Upper lobe of left lung (tissue), 6 donors: ENCODE results near the gene PTPRR. TPM values are rescaled to one million over a fixed set of nuclear protein-coding genes. Genes with fewer than 3 reads are reported as not detected.

Experiments
- ATAC-seq, 2 donors: fragments of 200-7000 bp; cut with Tn5 transposase; one replicate each; pipeline ENCODE4 v1.9.1; 2022; ENCODE audit warnings: mild to moderate bottlenecking in 2 of 2, moderate library complexity in 2 of 2; ENCODE audit not compliant: low FRiP score in 2 of 2
- DNase-seq, 2 donors: peaks; one replicate each; pipeline ENCODE4 v3.0.0-alpha.2; 2019 to 2020
- H3K27ac ChIP-seq, 4 donors: fragments of 200-600 bp; sonication (generic); one replicate each; pipeline ENCODE4 v1.5.1; 2016 to 2019
- H3K27me3 ChIP-seq, 4 donors: fragments of 200-600 bp; sonication (generic); one replicate each; pipeline ENCODE4 v1.5.1; 2017 to 2019
- H3K36me3 ChIP-seq, 4 donors: fragments of 200-600 bp; sonication (generic); one replicate each; pipeline ENCODE4 v1.5.1; 2016 to 2019
- H3K4me1 ChIP-seq, 4 donors: fragments of 200-600 bp; sonication (generic); one replicate each; pipeline ENCODE4 v1.5.1; 2018 to 2019
- H3K4me3 ChIP-seq, 4 donors: fragments of 200-600 bp; sonication (generic); one replicate each; pipeline ENCODE4 v1.5.1; 2017 to 2019; ENCODE audit warnings: mild to moderate bottlenecking in 2 of 4, moderate library complexity in 1 of 4
- H3K9me3 ChIP-seq, 4 donors: fragments of 200-600 bp; sonication (generic); one replicate each; pipeline ENCODE4 v1.5.1; 2018 to 2019
- EP300 ChIP-seq, 4 donors: sonication (generic); formaldehyde crosslinking; IDR thresholded peaks; one replicate each; pipeline ENCODE4 v1.5.1; 2017; ENCODE audit warnings: antibody characterized with exemption in 4 of 4, control low read depth in 2 of 4
- POLR2A ChIP-seq, 4 donors: fragments of 450-650 bp; IDR thresholded peaks; one replicate each; pipeline ENCODE4 v1.5.1; 2016 to 2017; ENCODE audit warnings: antibody characterized with exemption in 4 of 4, mild to moderate bottlenecking in 2 of 4
- POLR2AphosphoS5 ChIP-seq, 2 donors: sonication (generic); formaldehyde crosslinking; IDR thresholded peaks; one replicate each; pipeline ENCODE4 v1.5.1; 2017; ENCODE audit warnings: antibody characterized with exemption in 2 of 2
- WGBS, 2 donors: methylation state at CpG; one replicate each; pipeline ENCODE4 v1.1.5; 2017 to 2018; 5-methylcytosine and 5-hydroxymethylcytosine counted together
- total RNA-seq, 6 donors: library from RNA; depleted of rRNA in 4 of 6; stranded (reverse); fragments of >200 nt in 4 of 6; gene quantifications; one replicate each; pipeline versions ENCODE4 v1.1.0 to v1.2.1, GENCODE V29; 2016 to 2021
- TF ChIP-seq, protein P1 (sequence below), 6 experiments: fragments of 450-650 bp in 4 of 6; fragments of 200-600 bp in 2 of 6; sonication (generic) in 2 of 6; IDR thresholded peaks; one replicate each; pipeline ENCODE4 v1.5.1; 2016 to 2019; ENCODE audit warnings: antibody characterized with exemption in 6 of 6
- donor health status: DM: no; HTN: no; CAD: no; lungs with moderate emphysema.
- donor health status: DM: no; HTN: yes; CAD: no; lungs with severe emphysema.

PTPRR gene
- total RNA-seq, 6 donors from 2014 or later: 0.30 to 2.7 (median 0.79) TPM; not detected in 1

DNA sequence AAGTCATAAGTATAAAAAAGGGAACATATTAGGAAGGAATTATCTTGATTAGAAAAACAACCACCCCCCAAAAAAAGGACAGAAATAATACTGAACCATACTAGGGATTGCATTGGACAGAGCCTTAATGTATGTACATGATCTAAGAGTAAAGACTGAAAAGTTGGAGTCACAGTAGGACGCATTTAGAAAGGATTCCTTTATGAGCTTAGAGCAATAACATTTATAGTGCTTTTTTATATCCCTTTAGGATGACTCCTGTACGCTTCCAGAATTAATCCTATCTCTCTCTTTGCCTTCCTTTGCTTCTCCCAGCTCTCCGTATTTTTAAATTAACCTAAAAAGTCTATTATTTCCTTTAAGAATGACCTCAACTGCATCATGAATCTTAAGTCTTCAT, 75.3 kb downstream of the PTPRR start:
- no peaks in the 10 kb centered on the region for H3K9me3 ChIP-seq
- no peak for DNase-seq
- TF ChIP-seq, protein P1, sequence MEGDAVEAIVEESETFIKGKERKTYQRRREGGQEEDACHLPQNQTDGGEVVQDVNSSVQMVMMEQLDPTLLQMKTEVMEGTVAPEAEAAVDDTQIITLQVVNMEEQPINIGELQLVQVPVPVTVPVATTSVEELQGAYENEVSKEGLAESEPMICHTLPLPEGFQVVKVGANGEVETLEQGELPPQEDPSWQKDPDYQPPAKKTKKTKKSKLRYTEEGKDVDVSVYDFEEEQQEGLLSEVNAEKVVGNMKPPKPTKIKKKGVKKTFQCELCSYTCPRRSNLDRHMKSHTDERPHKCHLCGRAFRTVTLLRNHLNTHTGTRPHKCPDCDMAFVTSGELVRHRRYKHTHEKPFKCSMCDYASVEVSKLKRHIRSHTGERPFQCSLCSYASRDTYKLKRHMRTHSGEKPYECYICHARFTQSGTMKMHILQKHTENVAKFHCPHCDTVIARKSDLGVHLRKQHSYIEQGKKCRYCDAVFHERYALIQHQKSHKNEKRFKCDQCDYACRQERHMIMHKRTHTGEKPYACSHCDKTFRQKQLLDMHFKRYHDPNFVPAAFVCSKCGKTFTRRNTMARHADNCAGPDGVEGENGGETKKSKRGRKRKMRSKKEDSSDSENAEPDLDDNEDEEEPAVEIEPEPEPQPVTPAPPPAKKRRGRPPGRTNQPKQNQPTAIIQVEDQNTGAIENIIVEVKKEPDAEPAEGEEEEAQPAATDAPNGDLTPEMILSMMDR (IDR thresholded peaks at IDR 0.05): no peak
- TF ChIP-seq POLR2AphosphoS5 (IDR thresholded peaks at IDR 0.05): no peak
- no peak for TF ChIP-seq POLR2A (IDR thresholded peaks at IDR 0.05)
- no peak for TF ChIP-seq EP300 (IDR thresholded peaks at IDR 0.05)
- no peaks in the 10 kb centered on the region for H3K27me3 ChIP-seq
- H3K27ac ChIP-seq: no peak overlapping the region
- no peak overlapping the region for H3K4me3 ChIP-seq
- no peak for ATAC-seq
- 92 to 93% methylated on average over 3 of the region's 3 CpGs for WGBS, 2 donors
- H3K4me1 ChIP-seq: peaks cover 0 to 7% (median 0%) of the 10 kb centered on the region in 4 donors
- no peaks in the 10 kb centered on the region for H3K36me3 ChIP-seq

DNA sequence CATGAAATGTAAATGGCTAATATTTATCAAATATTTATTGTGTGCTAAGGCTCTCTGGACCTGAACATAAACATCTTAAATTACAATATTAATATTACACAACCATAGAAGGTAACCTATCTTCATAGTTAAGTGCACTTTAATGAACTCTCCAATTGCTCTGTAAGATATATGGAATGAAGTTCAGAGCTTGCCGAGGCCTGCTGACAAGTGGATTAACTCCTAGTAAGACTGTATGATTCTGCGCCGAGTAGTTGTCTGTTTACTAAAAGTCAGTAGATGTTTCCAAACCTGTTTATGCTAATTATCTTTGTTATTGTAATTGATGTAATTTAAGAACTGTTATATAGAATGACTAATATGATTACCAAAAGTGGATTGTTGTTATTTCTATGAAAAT, 77.2 kb downstream of the PTPRR start:
- DNase-seq: no peak
- no peak overlapping the region for H3K4me3 ChIP-seq
- no peaks in the 10 kb centered on the region for H3K4me1 ChIP-seq
- no peaks in the 10 kb centered on the region for H3K9me3 ChIP-seq
- TF ChIP-seq POLR2A (IDR thresholded peaks at IDR 0.05) (no peak), POLR2AphosphoS5 (IDR thresholded peaks at IDR 0.05) (no peak), EP300 (IDR thresholded peaks at IDR 0.05) (no peak)
- TF ChIP-seq, protein P1 (IDR thresholded peaks at IDR 0.05): no peak
- no peaks in the 10 kb centered on the region for H3K27me3 ChIP-seq
- ATAC-seq: no peak
- WGBS, 2 donors: 64 to 77% methylated on average over 3 of the region's 3 CpGs
- no peak overlapping the region for H3K27ac ChIP-seq
- H3K36me3 ChIP-seq: no peaks in the 10 kb centered on the region

DNA sequence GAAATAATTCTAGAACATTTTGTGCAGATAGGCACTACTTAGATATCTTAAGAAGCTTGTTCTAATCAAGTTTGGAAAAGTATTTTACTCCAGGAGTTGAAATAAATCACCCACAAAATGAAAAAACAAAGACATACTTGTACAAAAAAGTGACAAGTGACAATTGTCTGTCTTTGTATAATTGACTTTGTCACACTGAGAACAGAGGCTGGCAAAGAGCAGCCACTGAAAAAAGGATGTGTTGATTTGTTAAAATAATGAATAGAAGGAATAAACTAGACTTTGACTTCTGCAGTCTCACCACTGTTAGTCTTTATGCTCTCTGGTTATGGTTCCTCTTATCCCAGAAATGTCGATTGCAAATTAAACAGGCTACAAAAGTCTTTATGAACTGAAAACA, 77.6 kb downstream of the PTPRR start:
- 73 to 77% methylated on average over 1 of the region's 1 CpG for WGBS, 2 donors
- Histone ChIP-seq H3K36me3 (no peaks in the 10 kb centered on the region), H3K4me3 (no peak overlapping the region), H3K27me3 (no peaks in the 10 kb centered on the region), H3K4me1 (no peaks in the 10 kb centered on the region), H3K27ac (no peak overlapping the region), H3K9me3 (no peaks in the 10 kb centered on the region)
- ATAC-seq (no peak), DNase-seq (no peak)
- TF ChIP-seq POLR2AphosphoS5 (IDR thresholded peaks at IDR 0.05): no peak
- TF ChIP-seq, protein P1 (IDR thresholded peaks at IDR 0.05): no peak
- TF ChIP-seq POLR2A (IDR thresholded peaks at IDR 0.05): no peak
- no peak for TF ChIP-seq EP300 (IDR thresholded peaks at IDR 0.05)

DNA sequence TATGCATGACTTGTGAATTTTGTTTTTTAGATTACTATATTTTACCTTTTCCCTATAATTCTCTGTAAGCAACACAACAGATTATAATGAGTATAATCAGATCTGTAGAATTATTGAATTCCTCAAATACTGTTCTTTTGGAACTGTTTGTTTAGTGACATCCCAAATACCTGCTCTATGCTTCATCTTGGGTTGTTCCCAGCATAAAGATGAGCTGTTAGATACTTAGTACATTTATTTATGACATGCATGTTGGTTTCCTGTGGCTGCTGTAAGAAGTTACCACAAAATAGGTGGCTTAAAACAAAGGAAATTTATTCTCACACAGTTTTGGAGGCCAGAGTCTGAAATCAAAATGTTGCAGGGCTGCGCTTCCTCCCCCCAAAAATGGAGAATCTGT, 78.4 kb downstream of the PTPRR start:
- TF ChIP-seq POLR2AphosphoS5 (IDR thresholded peaks at IDR 0.05): no peak
- TF ChIP-seq, protein P1 (IDR thresholded peaks at IDR 0.05): no peak
- TF ChIP-seq EP300 (IDR thresholded peaks at IDR 0.05): no peak
- no peak for TF ChIP-seq POLR2A (IDR thresholded peaks at IDR 0.05)

DNA sequence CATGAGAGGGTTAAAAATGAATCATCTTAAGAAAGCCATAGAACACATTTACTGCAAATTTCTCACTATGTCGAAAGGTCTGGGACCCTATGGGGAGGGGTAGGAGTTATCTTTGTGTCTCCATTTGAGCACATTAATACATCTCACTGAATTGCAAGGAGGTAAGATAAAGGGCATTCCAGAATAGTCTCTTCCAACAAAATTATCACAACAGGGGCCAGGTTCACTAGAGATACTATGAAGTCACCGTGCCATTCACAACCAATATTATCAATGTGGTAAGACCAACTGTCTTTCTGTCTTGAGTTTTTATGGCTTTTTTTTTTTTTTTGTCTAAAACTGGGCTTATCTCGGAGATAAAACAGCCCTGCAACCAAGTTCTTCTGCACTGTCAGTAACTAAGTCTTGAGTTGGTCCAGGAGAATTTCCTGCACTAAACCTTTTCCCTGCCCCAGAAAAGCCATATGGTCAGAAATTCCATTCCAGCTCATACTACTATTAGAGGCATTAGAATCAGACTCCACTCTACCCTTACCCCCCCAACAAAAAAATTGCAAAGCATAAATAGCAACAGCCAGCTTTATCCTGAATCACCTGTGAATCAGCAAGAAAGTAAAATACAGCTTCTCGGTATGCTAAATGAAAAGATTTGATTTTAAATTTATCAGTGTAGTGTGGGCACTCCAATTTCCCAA, 79.7 kb downstream of the PTPRR start:
- WGBS, 2 donors: 86 to 90% methylated on average over 4 of the region's 4 CpGs
- Histone ChIP-seq H3K27ac (no peak overlapping the region), H3K9me3 (no peaks in the 10 kb centered on the region), H3K4me3 (no peak overlapping the region), H3K36me3 (no peaks in the 10 kb centered on the region), H3K4me1 (no peaks in the 10 kb centered on the region), H3K27me3 (no peaks in the 10 kb centered on the region)
- no peak for ATAC-seq
- TF ChIP-seq POLR2A (IDR thresholded peaks at IDR 0.05): no peak
- no peak for TF ChIP-seq EP300 (IDR thresholded peaks at IDR 0.05)
- TF ChIP-seq, protein P1 (IDR thresholded peaks at IDR 0.05): no peak
- DNase-seq: no peak

More for the DNA sequence above, 78.4 kb downstream of the PTPRR start:
- ATAC-seq: no peak
- Histone ChIP-seq H3K9me3 (no peaks in the 10 kb centered on the region), H3K4me1 (no peaks in the 10 kb centered on the region), H3K27me3 (no peaks in the 10 kb centered on the region), H3K36me3 (no peaks in the 10 kb centered on the region), H3K27ac (no peak overlapping the region), H3K4me3 (no peak overlapping the region)
- no peak for DNase-seq
- 97 to 100% methylated on average over 1 of the region's 1 CpG for WGBS, 2 donors
